CD14-positive monocyte (primary cell): Measurements from ENCODE around the gene ZSCAN5A. TPM values are rescaled to one million over a fixed set of nuclear protein-coding genes. Genes with fewer than 3 reads are reported as not detected.

Source experiments
- DNase-seq, 3 donors: peaks; one replicate each; pipeline ENCODE4 v3.0.0-alpha.2; 2011 to 2022
- H2AFZ ChIP-seq: 2 replicates; pipeline ENCODE4 v1.6.0; 2012; ENCODE audit warnings: mild to moderate bottlenecking, low read depth, low read length, inconsistent platforms; ENCODE audit not compliant: insufficient read depth, poor library complexity, severe bottlenecking
- H3K27ac ChIP-seq, 2 donors: 1 replicate in 1 of 2; 2 replicates in 1 of 2; pipeline ENCODE4 v1.5.1; 2012 to 2013; ENCODE audit warnings: low read length in 2 of 2, control low read depth in 1 of 2, inconsistent platforms in 1 of 2, low read depth in 1 of 2, mild to moderate bottlenecking in 1 of 2
- H3K27me3 ChIP-seq, 2 donors: one replicate each; pipeline versions ENCODE4 v1.6.0 to v1.6.1; 2011 to 2013; ENCODE audit warnings: low read length in 2 of 2; ENCODE audit not compliant: control insufficient read depth in 2 of 2, insufficient read depth in 2 of 2
- H3K36me3 ChIP-seq, 2 donors: replicated peaks in 1 of 2; 1 replicate in 1 of 2; 2 replicates in 1 of 2; pipeline versions ENCODE4 v1.5.1 to v1.6.1; 2012 to 2013; ENCODE audit warnings: low read length in 2 of 2, control low read depth in 1 of 2, inconsistent platforms in 1 of 2, mild to moderate bottlenecking in 1 of 2; ENCODE audit not compliant: insufficient read depth in 2 of 2, control insufficient read depth in 1 of 2
- H3K4me1 ChIP-seq, 2 donors: 1 replicate in 1 of 2; 2 replicates in 1 of 2; pipeline versions ENCODE4 v1.5.1 to v1.6.1; 2012 to 2013; ENCODE audit warnings: low read length in 2 of 2, control low read depth in 1 of 2, inconsistent platforms in 1 of 2, mild to moderate bottlenecking in 1 of 2, moderate library complexity in 1 of 2; ENCODE audit not compliant: insufficient read depth in 2 of 2, control insufficient read depth in 1 of 2
- H3K4me2 ChIP-seq: replicated peaks from 2 replicates; pipeline ENCODE3; 2012; ENCODE audit warnings: low read length, moderate library complexity, mild to moderate bottlenecking; ENCODE audit not compliant: poor library complexity, severe bottlenecking; ENCODE audit errors: extremely low read depth
- H3K4me3 ChIP-seq, 3 experiments: fragments of 200-600 bp in 1 of 3; sonication (generic) in 1 of 3; replicated peaks in 1 of 3; 1 replicate in 2 of 3; 2 replicates in 1 of 3; pipeline ENCODE4 v1.5.1; 2011 to 2013; ENCODE audit warnings: low read length in 3 of 3, mild to moderate bottlenecking in 3 of 3, control low read depth in 2 of 3, low read depth in 2 of 3, inconsistent platforms in 1 of 3, moderate library complexity in 1 of 3
- H3K79me2 ChIP-seq: 2 replicates; pipeline ENCODE4 v1.6.0; 2012; ENCODE audit warnings: mild to moderate bottlenecking, control low read depth, inconsistent platforms, low read length, moderate library complexity; ENCODE audit not compliant: insufficient read depth
- H3K9ac ChIP-seq: 2 replicates; pipeline ENCODE4 v1.6.0; 2017; ENCODE audit warnings: low read length, mild to moderate bottlenecking; ENCODE audit not compliant: insufficient read depth, poor library complexity, severe bottlenecking
- H3K9me3 ChIP-seq, 2 donors: replicated peaks in 1 of 2; 1 replicate in 1 of 2; 2 replicates in 1 of 2; pipeline versions ENCODE4 v1.5.1 to v1.6.1; 2012 to 2013; ENCODE audit warnings: low read length in 2 of 2, control low read depth in 1 of 2; ENCODE audit not compliant: control insufficient read depth in 1 of 2, insufficient read depth in 1 of 2
- H4K20me1 ChIP-seq: 2 replicates; pipeline ENCODE4 v1.6.0; 2012; ENCODE audit warnings: mild to moderate bottlenecking, low read length, control low read depth, moderate library complexity; ENCODE audit not compliant: insufficient read depth
- H3K27ac Mint-ChIP-seq, 7 donors: one replicate each; pipeline ENCODE4 v1.8.0; 2020; ENCODE audit warnings: mild to moderate bottlenecking in 7 of 7, mixed read lengths in 7 of 7, moderate library complexity in 6 of 7, inconsistent platforms in 2 of 7
- H3K27me3 Mint-ChIP-seq, 3 donors: one replicate each; pipeline ENCODE4 v1.8.0; 2021 to 2022; ENCODE audit warnings: low read depth in 3 of 3, mild to moderate bottlenecking in 3 of 3, mixed read lengths in 3 of 3, moderate library complexity in 3 of 3, inconsistent platforms in 1 of 3
- H3K36me3 Mint-ChIP-seq, 2 donors: one replicate each; pipeline ENCODE4 v1.8.0; 2020; ENCODE audit warnings: mixed read lengths in 2 of 2, inconsistent platforms in 1 of 2, mild to moderate bottlenecking in 1 of 2
- H3K4me1 Mint-ChIP-seq: one replicate; pipeline ENCODE4 v1.8.0; 2020; ENCODE audit warnings: mild to moderate bottlenecking, mixed read lengths
- H3K4me3 Mint-ChIP-seq, 2 donors: one replicate each; pipeline ENCODE4 v1.8.0; 2020; ENCODE audit warnings: mild to moderate bottlenecking in 2 of 2, mixed read lengths in 2 of 2, moderate library complexity in 1 of 2
- H3K9me3 Mint-ChIP-seq, 7 donors: one replicate each; pipeline ENCODE4 v1.8.0; 2020 to 2022; ENCODE audit warnings: mixed read lengths in 7 of 7, mild to moderate bottlenecking in 6 of 7, moderate library complexity in 6 of 7, inconsistent platforms in 2 of 7
- WGBS: methylation state at CpG from one replicate; pipeline ENCODE4 v1.1.5; 2013; ENCODE audit warnings: missing lambda C conversion rate; ENCODE audit not compliant: insufficient coverage; 5-methylcytosine and 5-hydroxymethylcytosine counted together
- intact Hi-C, 2 donors: fragments of 100-400 bp; cut with micrococcal nuclease; formaldehyde crosslinking; loops; one replicate each; pipeline versions ENCODE4 v1.15.0 to v1.15.1; 2023
- polyA plus RNA-seq, 3 donors: library from polyadenylated mRNA; depleted of rRNA in 1 of 3; unstranded in 2 of 3; stranded (reverse) in 1 of 3; fragments of 300-500 nt in 2 of 3; fragments of >200 nt in 1 of 3; fragmentation: Illumina TruSeq in 2 of 3; gene quantifications; 1 replicate in 2 of 3; 2 replicates in 1 of 3; pipeline ENCODE4 v1.2.3, GENCODE V29; 2012 to 2021
- TF ChIP-seq, protein P1 (sequence below): fragments of 200-600 bp; IDR thresholded peaks from one replicate; pipeline ENCODE4 v1.8.0; 2022; ENCODE audit warnings: antibody characterized with exemption, mild to moderate bottlenecking

Gene ZSCAN5A
- polyA plus RNA-seq, 3 donors: 5.3 to 11.3 (median 6.3) TPM

- intact Hi-C loops: loop anchor here in 1 of 2 donors (5.0 to 10.0 kb wide), 2 partner anchors 45 to 48 kb away; no protein-coding TSS in a partner anchor
Observed at GRCh38 chr19:56299688-56300087, 15.0 kb downstream of the ZSCAN5A start.

DNA sequence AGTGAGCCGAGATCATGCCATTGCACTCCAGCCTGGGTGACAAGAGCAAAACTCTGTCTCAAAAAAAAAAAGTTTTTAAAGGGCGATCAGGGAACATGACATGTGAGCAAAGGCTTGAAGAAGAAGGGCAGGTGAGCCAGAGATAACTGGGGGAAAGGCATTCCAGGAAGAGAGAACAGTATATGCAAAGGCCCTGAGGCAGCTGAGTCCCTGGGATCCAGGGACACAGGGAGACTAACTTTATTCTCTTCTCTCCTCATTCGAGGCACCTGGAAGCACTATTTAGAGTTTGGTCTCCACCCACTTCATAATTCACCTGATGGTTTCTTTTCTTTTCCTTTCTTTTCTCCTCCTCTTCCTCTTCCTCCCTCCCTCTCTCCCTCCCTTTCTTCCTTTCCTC, 17.6 kb downstream of the ZSCAN5A start:
- H3K4me1 Mint-ChIP-seq: peaks cover 14% of the 10 kb centered on the region
- WGBS: 88% methylated on average over 2 of the region's 3 CpGs
- peaks cover 72 to 84% of the 10 kb centered on the region in 2 donors for H3K36me3 Mint-ChIP-seq

More at GRCh38 chr19:56299688-56300087, 15.0 kb downstream of the ZSCAN5A start:
- Histone ChIP-seq H3K9me3 (peaks cover 0 to 10% of the 10 kb centered on the region in 2 donors), H2AFZ (no peak overlapping the region), H3K36me3 (peaks cover 23 to 59% of the 10 kb centered on the region in 2 donors), H4K20me1 (no peaks in the 10 kb centered on the region), H3K27ac (no peak overlapping the region), H3K4me2 (no peak overlapping the region), H3K27me3 (no peaks in the 10 kb centered on the region), H3K4me3 (no peak overlapping the region), H3K9ac (no peak overlapping the region), H3K79me2 (peaks cover 4% of the 10 kb centered on the region), H3K4me1 (peaks cover 8 to 10% of the 10 kb centered on the region in 2 donors)
- Mint-ChIP-seq H3K9me3 (peaks cover 2 to 11% (median 9%) of the 10 kb centered on the region in 7 donors), H3K4me3 (no peak overlapping the region), H3K36me3 (peaks cover 64 to 77% of the 10 kb centered on the region in 2 donors), H3K27ac (no peak overlapping the region), H3K4me1 (peaks cover 7% of the 10 kb centered on the region), H3K27me3 (peaks cover 0 to 1% (median 1%) of the 10 kb centered on the region in 3 donors)
- no peak for DNase-seq
- no CpG with 5 or more reads among the region's 3 CpGs for WGBS
- TF ChIP-seq, protein P1, sequence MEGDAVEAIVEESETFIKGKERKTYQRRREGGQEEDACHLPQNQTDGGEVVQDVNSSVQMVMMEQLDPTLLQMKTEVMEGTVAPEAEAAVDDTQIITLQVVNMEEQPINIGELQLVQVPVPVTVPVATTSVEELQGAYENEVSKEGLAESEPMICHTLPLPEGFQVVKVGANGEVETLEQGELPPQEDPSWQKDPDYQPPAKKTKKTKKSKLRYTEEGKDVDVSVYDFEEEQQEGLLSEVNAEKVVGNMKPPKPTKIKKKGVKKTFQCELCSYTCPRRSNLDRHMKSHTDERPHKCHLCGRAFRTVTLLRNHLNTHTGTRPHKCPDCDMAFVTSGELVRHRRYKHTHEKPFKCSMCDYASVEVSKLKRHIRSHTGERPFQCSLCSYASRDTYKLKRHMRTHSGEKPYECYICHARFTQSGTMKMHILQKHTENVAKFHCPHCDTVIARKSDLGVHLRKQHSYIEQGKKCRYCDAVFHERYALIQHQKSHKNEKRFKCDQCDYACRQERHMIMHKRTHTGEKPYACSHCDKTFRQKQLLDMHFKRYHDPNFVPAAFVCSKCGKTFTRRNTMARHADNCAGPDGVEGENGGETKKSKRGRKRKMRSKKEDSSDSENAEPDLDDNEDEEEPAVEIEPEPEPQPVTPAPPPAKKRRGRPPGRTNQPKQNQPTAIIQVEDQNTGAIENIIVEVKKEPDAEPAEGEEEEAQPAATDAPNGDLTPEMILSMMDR: no peak

More for the DNA sequence above, 17.6 kb downstream of the ZSCAN5A start:
- TF ChIP-seq, protein P1: no peak
- peaks cover 0 to 3% (median 1%) of the 10 kb centered on the region in 3 donors for H3K27me3 Mint-ChIP-seq
- peaks cover 0 to 6% of the 10 kb centered on the region in 2 donors for H3K9me3 ChIP-seq
- H2AFZ ChIP-seq: no peak overlapping the region
- H3K4me3 ChIP-seq: no peak overlapping the region
- no peaks in the 10 kb centered on the region for H3K27me3 ChIP-seq
- no peak for DNase-seq
- H3K4me1 ChIP-seq: peaks cover 8 to 10% of the 10 kb centered on the region in 2 donors
- H3K79me2 ChIP-seq: peaks cover 4% of the 10 kb centered on the region
- no peak overlapping the region for H3K4me3 Mint-ChIP-seq
- H4K20me1 ChIP-seq: no peaks in the 10 kb centered on the region
- intact Hi-C loops: no loop called here
- H3K9me3 Mint-ChIP-seq: peaks cover 2 to 9% (median 5%) of the 10 kb centered on the region in 7 donors
- no peak overlapping the region for H3K4me2 ChIP-seq
- H3K36me3 ChIP-seq: peaks cover 26 to 68% of the 10 kb centered on the region in 2 donors
- H3K27ac Mint-ChIP-seq: no peak overlapping the region
- no peak overlapping the region for H3K9ac ChIP-seq
- no peak overlapping the region for H3K27ac ChIP-seq
